GM18873 (cell line): ENCODE data around the gene MICU1.

ENCODE experiments used
- ATAC-seq: cut with Tn5 transposase; IDR thresholded peaks from one replicate; pipeline ENCODE4 v1.9.1; 2021; ENCODE audit warnings: mild to moderate bottlenecking, moderate library complexity, moderate number of reproducible peaks; ENCODE audit not compliant: unreplicated experiment, low FRiP score

MICU1 gene

GRCh38 chr10:72319416-72320254, 306.2 kb downstream of the MICU1 start:
- ATAC-seq, result peak; percentile 38

DNA sequence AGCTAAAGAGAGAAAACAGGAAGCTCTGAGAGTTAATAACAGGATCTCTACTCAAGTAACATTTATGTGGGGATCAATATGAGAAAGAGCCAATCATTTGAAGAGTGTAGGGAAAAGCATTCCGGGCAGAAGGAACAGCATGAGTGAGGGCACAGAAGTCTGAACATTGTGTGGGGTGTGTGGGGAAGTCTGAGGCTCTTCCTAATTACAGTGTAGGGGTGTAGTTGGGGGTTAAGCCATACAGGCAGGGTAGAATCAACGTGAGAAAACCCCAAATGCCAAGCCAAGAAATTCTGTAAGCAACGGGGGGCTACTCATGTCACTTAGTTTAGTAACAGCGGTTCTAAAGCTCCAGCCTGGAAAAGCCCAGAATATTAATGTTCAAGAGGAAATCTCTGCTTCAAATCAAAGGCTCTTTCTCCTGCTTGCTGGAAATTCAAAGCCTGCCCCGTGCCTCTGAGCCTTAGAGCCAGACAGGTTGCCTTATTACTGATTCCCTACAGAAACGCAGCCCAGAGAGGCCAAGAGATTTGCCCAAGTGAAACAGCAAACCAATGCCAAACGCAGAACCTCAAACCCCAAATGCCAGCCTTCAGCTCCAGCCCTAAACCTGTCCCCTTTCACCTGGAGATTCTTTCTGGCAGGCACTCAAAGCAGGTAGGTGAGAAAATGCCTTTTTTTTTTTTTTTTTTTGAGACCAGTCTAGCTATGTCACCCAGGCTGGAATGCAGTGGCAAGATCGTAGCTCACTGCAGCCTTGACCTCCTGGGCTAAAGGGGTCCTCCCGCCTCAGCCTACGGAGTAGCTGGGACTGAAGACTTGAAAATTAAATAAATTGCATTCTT, 307.2 kb downstream of the MICU1 start:
- no peak for ATAC-seq
